Mucosa of descending colon (tissue), 3 donors: ENCODE measurements around the gene SPTSSA. TPM values are rescaled to one million over a fixed set of nuclear protein-coding genes. Genes with fewer than 3 reads are reported as not detected.

Experiments
- ATAC-seq: fragments of 200-7000 bp; cut with Tn5 transposase; one replicate; pipeline ENCODE4 v1.9.1; 2020; ENCODE audit warnings: mild to moderate bottlenecking, moderate library complexity
- DNase-seq, 3 donors: peaks; one replicate each; pipeline ENCODE4 v3.0.0-alpha.2; 2020
- H3K36me3 ChIP-seq: fragments of 200-600 bp; one replicate; pipeline ENCODE4 v1.8.0; 2021; ENCODE audit warnings: low read depth, mild to moderate bottlenecking
- H3K4me1 ChIP-seq: fragments of 200-600 bp; one replicate; pipeline ENCODE4 v1.8.0; 2021; ENCODE audit warnings: low read depth, mild to moderate bottlenecking
- H3K4me3 ChIP-seq: fragments of 200-600 bp; one replicate; pipeline ENCODE4 v1.8.0; 2021; ENCODE audit warnings: mild to moderate bottlenecking
- H3K9me3 ChIP-seq: fragments of 200-600 bp; one replicate; pipeline ENCODE4 v1.8.0; 2021; ENCODE audit warnings: mild to moderate bottlenecking
- intact Hi-C, 2 donors: fragments of 100-400 bp; cut with DNase I in 1 of 2; cut with micrococcal nuclease in 1 of 2; formaldehyde crosslinking; loops; one replicate each; pipeline versions ENCODE4 v1.11.0 to v1.11.1; 2022; cut with DNase I, micrococcal nuclease
- total RNA-seq, 3 donors: library from RNA; stranded (reverse); fragmentation: NEBNext Ultra II Directional in 2 of 3; extraction: Animal tissue kit (Norgen Biotek cat#: 25700) in 2 of 3; gene quantifications; one replicate each; pipeline versions ENCODE4 v1.2.1 to v1.2.4, GENCODE V29; 2021 to 2023
- TF ChIP-seq, protein P1 (sequence below): fragments of 200-600 bp; IDR thresholded peaks from one replicate; pipeline ENCODE4 v1.8.0; 2022; ENCODE audit warnings: antibody characterized with exemption, mild to moderate bottlenecking
- donor health status: DM: no; HTN: no; CAD: no; lungs with moderate emphysema.
- donor health status: DM: no; HTN: no; CAD: no.
- donor health status: DM: no; HTN: yes; CAD: no.

Gene SPTSSA
- total RNA-seq, 3 donors from 2014 or later = 39.0 to 63.9 (median 44.2) TPM

DNA sequence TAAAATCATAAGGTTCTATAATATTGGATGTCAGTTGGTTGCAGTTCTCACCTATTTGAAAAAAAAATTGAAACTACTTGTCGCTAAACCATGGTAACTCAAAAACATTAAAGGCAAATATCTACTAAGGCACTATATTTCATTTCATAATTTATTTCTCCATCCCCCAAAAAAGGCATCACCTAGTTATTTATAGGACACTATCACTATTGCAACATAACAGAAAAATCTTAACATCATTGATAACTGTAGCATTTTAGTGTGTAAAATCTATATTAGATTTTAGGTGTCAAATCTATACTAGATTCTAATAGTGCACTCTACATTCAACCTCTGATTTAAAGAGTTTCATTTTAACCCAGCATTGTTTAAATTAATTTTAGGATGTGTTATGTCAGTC lies 1.7 kb downstream of the SPTSSA start:
- Histone ChIP-seq H3K36me3 (no peaks in the 10 kb centered on the region), H3K9me3 (no peaks in the 10 kb centered on the region), H3K4me3 (no peak overlapping the region), H3K4me1 (peaks cover 11% of the 10 kb centered on the region)
- no peak for ATAC-seq
- TF ChIP-seq, protein P1, sequence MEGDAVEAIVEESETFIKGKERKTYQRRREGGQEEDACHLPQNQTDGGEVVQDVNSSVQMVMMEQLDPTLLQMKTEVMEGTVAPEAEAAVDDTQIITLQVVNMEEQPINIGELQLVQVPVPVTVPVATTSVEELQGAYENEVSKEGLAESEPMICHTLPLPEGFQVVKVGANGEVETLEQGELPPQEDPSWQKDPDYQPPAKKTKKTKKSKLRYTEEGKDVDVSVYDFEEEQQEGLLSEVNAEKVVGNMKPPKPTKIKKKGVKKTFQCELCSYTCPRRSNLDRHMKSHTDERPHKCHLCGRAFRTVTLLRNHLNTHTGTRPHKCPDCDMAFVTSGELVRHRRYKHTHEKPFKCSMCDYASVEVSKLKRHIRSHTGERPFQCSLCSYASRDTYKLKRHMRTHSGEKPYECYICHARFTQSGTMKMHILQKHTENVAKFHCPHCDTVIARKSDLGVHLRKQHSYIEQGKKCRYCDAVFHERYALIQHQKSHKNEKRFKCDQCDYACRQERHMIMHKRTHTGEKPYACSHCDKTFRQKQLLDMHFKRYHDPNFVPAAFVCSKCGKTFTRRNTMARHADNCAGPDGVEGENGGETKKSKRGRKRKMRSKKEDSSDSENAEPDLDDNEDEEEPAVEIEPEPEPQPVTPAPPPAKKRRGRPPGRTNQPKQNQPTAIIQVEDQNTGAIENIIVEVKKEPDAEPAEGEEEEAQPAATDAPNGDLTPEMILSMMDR = no peak
- intact Hi-C loops = no loop called here
- DNase-seq = no peak

DNA sequence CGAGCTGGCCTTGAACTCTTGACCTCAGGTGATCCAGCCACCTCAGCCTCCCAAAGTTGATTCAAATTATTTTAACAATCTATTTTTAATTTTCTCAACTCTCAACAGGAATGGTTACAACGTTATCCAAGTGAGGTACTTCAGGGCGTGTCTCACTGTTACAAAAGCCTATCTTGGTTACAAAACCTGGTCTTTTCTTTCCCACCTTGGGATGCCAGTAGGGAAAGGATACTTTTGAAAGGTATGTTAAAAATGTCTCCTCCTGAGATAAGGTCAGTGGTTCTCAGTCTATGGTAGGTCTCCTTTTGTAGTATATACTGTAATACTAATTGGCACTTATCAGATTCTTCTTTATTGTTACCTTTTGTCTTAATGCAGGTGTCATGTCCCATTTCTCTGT lies 4.9 kb downstream of the SPTSSA start:
- H3K9me3 ChIP-seq = no peaks in the 10 kb centered on the region
- DNase-seq = no peak
- H3K4me3 ChIP-seq = no peak overlapping the region
- peaks cover 23% of the 10 kb centered on the region for H3K4me1 ChIP-seq
- TF ChIP-seq, protein P1 = no peak
- intact Hi-C loops = no loop called here
- no peaks in the 10 kb centered on the region for H3K36me3 ChIP-seq
- ATAC-seq = no peak

- intact Hi-C loops = no loop called here
- DNase-seq (no peak), ATAC-seq (no peak)
- Histone ChIP-seq H3K4me1 (peaks cover 17% of the 10 kb centered on the region), H3K9me3 (no peaks in the 10 kb centered on the region), H3K36me3 (no peaks in the 10 kb centered on the region), H3K4me3 (no peak overlapping the region)
- TF ChIP-seq, protein P1 = no peak
These were observed 8.8 kb downstream of the SPTSSA start for GRCh38 chr14:34453226-34453625.

GRCh38 chr14:34452258-34452822 lies 9.7 kb downstream of the SPTSSA start:
- intact Hi-C loops = no loop called here
- no peak for ATAC-seq
- Histone ChIP-seq H3K9me3 (no peaks in the 10 kb centered on the region), H3K4me1 (peaks cover 17% of the 10 kb centered on the region), H3K4me3 (no peak overlapping the region), H3K36me3 (no peaks in the 10 kb centered on the region)
- TF ChIP-seq, protein P1 = no peak
- no peak for DNase-seq

- Histone ChIP-seq H3K4me1 (peaks cover 17% of the 10 kb centered on the region), H3K9me3 (no peaks in the 10 kb centered on the region), H3K4me3 (no peak overlapping the region), H3K36me3 (no peaks in the 10 kb centered on the region)
- DNase-seq (no peak), ATAC-seq (peak; percentile 26)
- intact Hi-C loops = no loop called here
- TF ChIP-seq, protein P1 = no peak
These were observed 11.1 kb downstream of the SPTSSA start for GRCh38 chr14:34450958-34451357.

DNA sequence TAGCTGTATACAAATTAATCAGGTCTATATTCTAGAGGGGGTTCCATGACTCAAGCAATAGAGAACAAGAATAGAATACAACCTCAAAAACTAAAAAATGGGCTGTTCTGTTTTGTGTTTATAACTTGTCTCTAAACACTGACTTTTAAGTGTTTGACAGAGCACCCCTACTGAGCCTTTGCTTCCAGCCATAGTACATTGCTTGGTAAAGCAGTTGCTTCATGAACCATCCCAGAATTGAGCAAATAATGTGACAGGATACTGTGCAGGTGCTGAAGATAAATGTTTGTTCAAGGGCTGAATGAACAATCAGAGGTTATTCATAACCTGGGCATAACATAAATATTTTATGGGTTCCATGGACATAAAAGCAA lies 11.5 kb downstream of the SPTSSA start:
- intact Hi-C loops = no loop called here
- TF ChIP-seq, protein P1 = no peak
- DNase-seq (no peak), ATAC-seq (peak; percentile 83)
- H3K4me3 ChIP-seq = no peak overlapping the region
- peaks cover 17% of the 10 kb centered on the region for H3K4me1 ChIP-seq
- H3K9me3 ChIP-seq = no peaks in the 10 kb centered on the region
- no peaks in the 10 kb centered on the region for H3K36me3 ChIP-seq
